GDM1 (cell line): ENCODE data around the gene PUSL1.

Experiments
- DNase-seq: peaks from one replicate; lab custom pipeline; 2025; lab: John Stamatoyannopoulos, UW

Gene PUSL1

DNA sequence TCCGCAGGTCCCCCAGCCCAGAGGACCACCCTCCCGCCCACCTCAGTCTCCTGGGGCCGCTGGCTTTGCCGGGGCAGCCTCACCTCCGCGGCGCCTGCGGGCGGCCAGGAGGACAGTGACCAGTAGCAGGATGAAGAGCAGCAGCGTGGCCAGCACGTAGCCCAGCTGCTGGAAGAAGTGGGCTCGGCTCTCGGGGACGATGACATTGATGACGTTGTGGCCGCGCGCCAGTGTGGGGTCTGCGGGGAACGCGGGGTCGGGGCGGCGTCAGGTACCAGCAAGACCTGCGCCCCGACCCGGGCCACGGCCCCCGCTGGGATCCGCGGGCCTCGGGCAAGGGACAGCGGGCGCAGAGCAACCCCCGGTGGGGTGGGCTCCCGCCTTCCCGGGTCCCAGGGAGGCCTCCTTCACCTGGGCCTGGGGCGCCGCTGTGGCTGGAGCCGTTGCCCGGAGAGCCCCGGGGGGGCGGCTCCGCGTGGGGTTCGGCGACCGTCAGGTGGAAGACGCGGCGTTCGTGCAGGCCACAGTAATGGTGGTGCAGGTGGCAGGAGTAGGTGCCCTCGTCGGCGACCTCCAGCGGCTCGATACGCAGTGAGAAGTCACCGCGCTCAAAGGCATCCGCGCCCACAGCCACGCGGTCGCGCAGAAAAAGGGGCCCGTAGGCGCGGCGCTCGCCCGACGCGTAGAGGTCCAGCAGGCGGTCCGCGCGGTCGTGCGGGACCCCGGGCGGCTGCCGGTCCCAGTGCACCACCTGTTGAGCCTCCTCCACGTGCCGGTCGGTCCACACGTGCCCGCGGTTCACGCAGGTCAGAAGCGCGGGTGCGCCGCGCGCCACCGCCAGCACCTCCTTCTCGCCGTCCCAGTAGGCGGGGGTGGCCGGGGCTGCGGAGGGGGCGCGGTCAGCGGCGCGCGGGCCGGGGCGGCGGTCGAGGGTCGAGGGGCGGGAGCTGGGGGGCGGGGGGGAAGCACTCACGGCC, 46.2 kb downstream of the PUSL1 start:
- DNase-seq, result no peak

- no peak for DNase-seq
Observed at GRCh38 chr1:1355416-1355815, 47.0 kb downstream of the PUSL1 start.

DNA sequence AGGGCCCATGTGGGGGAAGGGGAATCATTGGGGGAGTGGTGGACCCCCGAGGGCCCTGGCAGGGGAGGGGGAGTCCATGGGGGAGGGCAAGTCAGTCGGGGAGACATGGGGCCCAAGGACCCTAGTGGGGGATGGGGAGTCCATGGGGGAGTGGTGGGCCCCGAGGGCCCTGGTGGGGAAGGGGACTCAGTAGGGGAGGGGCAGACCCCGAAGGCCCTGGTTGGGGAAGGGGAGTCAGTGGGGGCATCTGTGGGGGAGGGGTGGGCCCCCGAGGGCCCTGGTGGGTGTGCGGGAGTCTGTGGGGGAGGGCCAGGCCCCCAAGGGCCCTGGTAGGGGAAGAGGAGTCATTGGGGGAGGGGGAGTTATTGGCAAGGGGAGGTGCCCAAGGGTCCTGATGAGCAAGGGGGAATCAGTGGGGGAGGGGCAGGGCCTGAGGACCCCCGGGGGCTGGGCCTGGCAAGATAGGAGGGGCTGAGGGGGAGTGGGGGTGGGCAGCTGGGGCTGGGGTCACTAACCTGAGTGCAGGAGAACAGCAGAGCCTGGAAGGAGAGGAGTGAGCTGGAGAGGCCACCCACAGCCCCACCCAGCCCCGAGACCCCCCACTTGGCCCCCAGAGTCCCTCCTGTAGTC, 47.9 kb downstream of the PUSL1 start:
- DNase-seq, result no peak

DNA sequence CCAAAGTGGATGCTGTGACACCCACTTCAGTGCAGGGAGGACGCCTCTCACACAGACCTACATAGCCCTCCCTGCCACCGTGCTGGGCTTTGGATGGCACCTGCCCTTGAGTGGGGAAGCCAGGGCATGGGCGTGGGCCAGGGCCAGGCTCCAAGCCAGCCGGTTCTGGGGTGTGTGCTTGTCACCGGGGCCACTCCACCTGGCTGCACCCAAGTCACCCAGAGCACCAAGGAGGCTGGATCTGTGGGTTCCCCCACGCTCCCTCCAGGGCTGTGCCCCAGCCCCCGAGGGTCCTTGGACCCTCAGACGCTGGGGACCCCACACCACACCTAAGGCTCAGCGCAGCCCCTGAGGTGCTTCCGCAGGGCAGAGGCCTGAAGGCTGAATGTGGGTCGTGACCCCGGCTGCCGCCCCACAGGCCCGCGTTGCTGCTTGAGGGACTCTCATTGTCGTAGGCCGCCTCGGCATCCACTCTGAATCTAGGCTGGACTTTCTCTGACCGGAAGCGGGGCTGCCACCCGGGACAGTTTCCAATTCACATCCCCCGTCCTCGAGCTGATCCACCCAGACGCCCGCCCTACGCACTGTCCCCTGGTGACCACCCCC, 48.5 kb downstream of the PUSL1 start:
- DNase-seq, result no peak

DNA sequence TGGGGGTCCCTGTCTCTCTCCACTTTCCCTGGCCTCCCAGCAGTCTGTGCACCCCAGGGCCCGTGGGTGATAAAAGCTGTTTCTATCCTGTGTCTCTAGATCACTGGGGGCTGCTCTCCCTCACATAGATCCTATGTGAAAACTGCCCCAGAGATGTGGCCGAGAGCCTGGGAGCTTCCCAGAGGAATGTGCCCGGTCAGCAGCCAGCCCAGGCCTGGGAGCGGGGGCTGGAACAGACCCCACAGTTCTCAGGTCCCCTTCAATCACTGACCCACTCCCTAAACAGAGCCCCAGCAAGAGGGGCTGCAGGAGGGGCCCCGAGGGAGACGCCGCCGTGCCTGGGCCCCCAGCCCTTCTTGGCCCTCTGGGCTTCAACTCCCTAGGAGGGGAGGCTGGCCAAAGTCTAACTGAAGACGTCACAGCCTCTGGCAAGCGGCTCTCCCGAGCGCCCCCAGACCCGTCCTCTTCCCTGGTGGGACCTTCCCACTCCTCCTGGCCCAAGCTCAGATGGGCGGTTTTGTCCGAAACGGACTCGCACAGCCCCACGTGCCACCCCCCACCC, 49.6 kb downstream of the PUSL1 start:
- no peak for DNase-seq

GRCh38 chr1:1358433-1359271, 50.3 kb downstream of the PUSL1 start, which contains the start of gene MXRA8:
Gene MXRA8, minus strand, starts transcription at chr1:1358555. Its CDS starts 51 bp downstream, at chr1:1358504.
- DNase-seq, result no peak

DNA sequence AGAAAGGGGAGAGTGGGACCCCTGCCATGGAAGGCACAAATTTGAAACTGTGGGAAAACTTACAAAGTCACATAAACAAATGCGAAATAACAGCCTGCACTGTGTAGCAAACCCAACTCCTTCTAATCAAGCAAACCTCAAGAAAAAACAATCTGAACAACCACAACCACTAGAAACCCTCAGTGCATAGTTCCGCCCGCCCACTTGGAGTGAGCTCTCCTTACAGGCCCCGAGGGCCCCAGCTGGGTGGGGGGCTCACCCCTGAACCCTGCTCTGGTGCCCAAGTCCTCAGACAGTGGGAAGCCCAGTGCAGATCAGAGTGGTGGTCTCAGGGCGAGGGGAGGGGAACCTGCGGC, 50.9 kb downstream of the PUSL1 start:
- DNase-seq, result no peak

- DNase-seq, result no peak
Observed at GRCh38 chr1:1359664-1360468, 51.5 kb downstream of the PUSL1 start.

DNA sequence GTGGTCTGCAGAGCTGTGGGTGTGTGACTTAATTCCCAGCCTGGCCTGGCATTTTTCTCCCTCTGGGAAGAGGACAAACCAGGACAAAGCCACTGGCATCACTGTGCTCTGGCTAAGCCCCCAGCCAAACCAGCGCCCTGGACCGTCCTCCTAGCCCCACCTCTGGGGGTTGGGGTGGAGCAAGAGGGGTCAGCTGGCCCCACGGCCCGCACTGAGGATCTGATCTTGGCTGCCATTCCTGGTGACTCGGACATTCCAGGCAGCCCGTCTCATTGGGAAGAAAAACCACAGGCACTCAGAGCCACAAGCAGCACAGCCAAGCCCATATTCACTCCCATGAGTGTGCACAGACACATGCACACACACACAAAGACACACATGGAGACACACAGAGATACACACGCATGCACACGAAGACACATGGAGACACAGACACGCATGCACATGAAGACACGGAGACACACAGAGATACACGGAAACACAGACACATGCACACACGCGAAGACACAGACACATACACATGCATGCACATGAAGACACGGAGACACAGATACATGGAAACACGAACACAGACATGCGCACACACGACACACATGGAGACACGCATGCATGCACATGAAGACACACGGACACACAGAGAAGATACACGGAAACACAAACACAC, 52.2 kb downstream of the PUSL1 start:
- no peak for DNase-seq
